Liver (tissue), 9 donors: ENCODE data around the gene AGA. TPM values are rescaled to one million over a fixed set of nuclear protein-coding genes. Genes with fewer than 3 reads are reported as not detected.

Experiments used
- DNase-seq: peaks from one replicate; pipeline ENCODE4 v3.0.0-alpha.2; 2017; ENCODE audit warnings: low spot score
- H3K27ac ChIP-seq, 2 donors: one replicate each; pipeline ENCODE4 v1.7.0; 2013; ENCODE audit warnings: inconsistent platforms in 2 of 2, low read length in 2 of 2, control low read depth in 1 of 2, low read depth in 1 of 2, mild to moderate bottlenecking in 1 of 2
- H3K27me3 ChIP-seq, 4 donors: one replicate each; pipeline versions ENCODE4 v1.6.1 to v1.7.0; 2013; ENCODE audit warnings: low read length in 3 of 4, inconsistent platforms in 1 of 4, mild to moderate bottlenecking in 1 of 4, moderate library complexity in 1 of 4; ENCODE audit not compliant: control insufficient read depth in 4 of 4, insufficient read depth in 4 of 4
- H3K36me3 ChIP-seq, 4 donors: one replicate each; pipeline versions ENCODE4 v1.6.1 to v1.7.0; 2013; ENCODE audit warnings: low read length in 3 of 4, mild to moderate bottlenecking in 3 of 4, low read depth in 1 of 4, moderate library complexity in 1 of 4; ENCODE audit not compliant: control insufficient read depth in 4 of 4, insufficient read depth in 3 of 4
- H3K4me1 ChIP-seq, 4 donors: one replicate each; pipeline versions ENCODE4 v1.6.1 to v1.7.0; 2013; ENCODE audit warnings: low read length in 3 of 4, mild to moderate bottlenecking in 3 of 4, moderate library complexity in 1 of 4; ENCODE audit not compliant: control insufficient read depth in 4 of 4, insufficient read depth in 4 of 4
- H3K4me3 ChIP-seq, 3 donors: one replicate each; pipeline versions ENCODE4 v1.6.1 to v1.7.0; 2013; ENCODE audit warnings: low read length in 3 of 3, control low read depth in 1 of 3, low read depth in 1 of 3, mild to moderate bottlenecking in 1 of 3
- H3K9ac ChIP-seq, 2 donors: one replicate each; pipeline ENCODE4 v1.7.0; 2013; ENCODE audit warnings: low read length in 2 of 2, mild to moderate bottlenecking in 2 of 2, moderate library complexity in 2 of 2, control low read depth in 1 of 2, low read depth in 1 of 2
- H3K9me3 ChIP-seq, 4 donors: one replicate each; pipeline versions ENCODE4 v1.6.1 to v1.7.0; 2013; ENCODE audit warnings: low read length in 3 of 4; ENCODE audit not compliant: control insufficient read depth in 4 of 4
- EGR1 ChIP-seq, 2 donors: IDR thresholded peaks; 2 replicates each; pipeline ENCODE4 v1.6.1; 2016 to 2018; ENCODE audit warnings: antibody characterized with exemption in 2 of 2, low read depth in 2 of 2
- FOXA1 ChIP-seq: IDR thresholded peaks from 2 replicates; pipeline ENCODE4 v1.6.1; 2016; ENCODE audit warnings: antibody characterized with exemption
- GABPA ChIP-seq, 2 donors: IDR thresholded peaks in 1 of 2; conservative IDR thresholded peaks in 1 of 2; 2 replicates each; pipeline ENCODE4 v1.6.1; 2016; ENCODE audit warnings: antibody characterized with exemption in 2 of 2, mild to moderate bottlenecking in 1 of 2, moderate library complexity in 1 of 2
- HNF4A ChIP-seq, 2 donors: conservative IDR thresholded peaks; 2 replicates each; pipeline ENCODE4 v1.6.1; 2016; ENCODE audit warnings: antibody characterized with exemption in 2 of 2, mild to moderate bottlenecking in 2 of 2
- HNF4G ChIP-seq: IDR thresholded peaks from 2 replicates; pipeline ENCODE4 v1.6.1; 2016; ENCODE audit warnings: antibody characterized with exemption
- JUND ChIP-seq, 2 donors: IDR thresholded peaks; 2 replicates each; pipeline ENCODE4 v1.6.1; 2016; ENCODE audit warnings: antibody characterized with exemption in 2 of 2
- NR2F2 ChIP-seq: IDR thresholded peaks from 2 replicates; pipeline ENCODE4 v1.6.1; 2016; ENCODE audit warnings: antibody characterized with exemption
- RAD21 ChIP-seq, 2 donors: IDR thresholded peaks; 2 replicates each; pipeline ENCODE4 v1.6.1; 2016; ENCODE audit warnings: antibody characterized with exemption in 2 of 2, mild to moderate bottlenecking in 2 of 2
- RXRA ChIP-seq, 2 donors: IDR thresholded peaks; 2 replicates each; pipeline ENCODE4 v1.6.1; 2017 to 2018; ENCODE audit warnings: antibody characterized with exemption in 2 of 2, mild to moderate bottlenecking in 1 of 2
- SP1 ChIP-seq: IDR thresholded peaks from 2 replicates; pipeline ENCODE4 v1.6.1; 2018; ENCODE audit warnings: antibody characterized with exemption, mild to moderate bottlenecking
- TAF1 ChIP-seq: conservative IDR thresholded peaks from 2 replicates; pipeline ENCODE4 v1.6.1; 2016; ENCODE audit warnings: antibody characterized with exemption, mild to moderate bottlenecking
- WGBS: extraction: QIAGEN DNeasy Blood & Tissue Kit; methylation state at CpG from one replicate; pipeline ENCODE4 v1.1.7; 2013; 5-methylcytosine and 5-hydroxymethylcytosine counted together
- polyA plus RNA-seq, 2 donors: library from polyadenylated mRNA; stranded (reverse) in 1 of 2; unstranded in 1 of 2; fragments of 200-250 nt in 1 of 2; fragments of >200 nt in 1 of 2; fragmentation: Nextera tagmentation in 1 of 2; extraction: Ambion mirVana in 1 of 2; gene quantifications; one replicate each; pipeline versions ENCODE4 v1.2.1 to v1.2.3, GENCODE V29; 2013 to 2015
- total RNA-seq, 2 donors: library from RNA; depleted of rRNA; stranded (reverse); fragments of >200 nt; gene quantifications; one replicate each; pipeline ENCODE4 v1.2.3, GENCODE V29; 2014
- TF ChIP-seq, protein P1 (sequence below): fragments of 150-350 bp; IDR thresholded peaks from 2 replicates; pipeline ENCODE4 v1.5.1; 2017; ENCODE audit warnings: improper control_type of control experiment, low read depth, low read length; ENCODE audit not compliant: missing input control
- TF ChIP-seq, protein P2 (sequence below): IDR thresholded peaks from 2 replicates; pipeline ENCODE4 v1.6.1; 2016; ENCODE audit warnings: antibody characterized with exemption
- TF ChIP-seq, protein P3 (sequence below): IDR thresholded peaks from 2 replicates; pipeline ENCODE4 v1.6.1; 2016; ENCODE audit warnings: antibody characterized with exemption
- TF ChIP-seq, protein P4 (sequence below): IDR thresholded peaks from 2 replicates; pipeline ENCODE4 v1.6.1; 2016; ENCODE audit warnings: antibody characterized with exemption
- TF ChIP-seq, protein P5 (sequence below): IDR thresholded peaks from 2 replicates; pipeline ENCODE4 v1.6.1; 2016; ENCODE audit warnings: antibody characterized with exemption, mild to moderate bottlenecking
- donor health status: healthy.
- donor health status: healthy.
- donor health status: healthy.
- donor health status: healthy.
- donor health status: healthy.

The AGA gene
- total and polyA plus RNA-seq, 4 donors: 12.9 to 38.4 (median 35.6) TPM

DNA sequence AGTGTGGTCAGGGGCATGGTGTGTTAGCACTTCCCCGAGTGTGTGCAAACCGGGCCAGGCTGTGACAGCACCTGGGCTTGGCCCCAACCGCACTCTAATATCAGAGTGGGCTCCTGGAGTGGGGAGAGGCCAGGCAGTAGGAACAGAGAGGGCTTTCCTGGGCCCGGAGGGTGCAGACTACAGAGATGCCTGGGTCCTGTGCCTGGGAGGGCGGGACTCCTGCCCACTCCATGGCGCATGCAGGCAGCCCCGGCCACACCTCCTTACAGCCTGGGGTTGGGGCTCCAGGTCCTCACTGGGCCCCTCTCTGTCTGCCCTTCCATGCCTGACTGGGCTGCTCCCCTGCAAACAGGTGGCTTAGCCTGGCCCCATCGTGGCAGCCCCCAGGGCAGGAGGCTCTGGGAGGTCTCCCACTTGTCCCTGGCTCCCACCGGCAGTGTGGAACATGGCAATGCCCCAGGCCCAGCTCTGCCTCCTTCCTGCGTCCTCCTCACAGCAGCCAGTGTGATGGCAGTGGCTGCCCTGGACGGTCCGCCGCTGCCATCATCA, 60.4 kb downstream of the AGA start:
- Histone ChIP-seq H3K9ac (no peak overlapping the region), H3K9me3 (peaks cover 0 to 7% (median under 1%) of the 10 kb centered on the region in 4 donors), H3K27me3 (no peaks in the 10 kb centered on the region), H3K27ac (no peak overlapping the region), H3K4me3 (no peak overlapping the region), H3K4me1 (no peaks in the 10 kb centered on the region), H3K36me3 (no peaks in the 10 kb centered on the region)
- 95% methylated on average over 13 of the region's 13 CpGs for WGBS
- DNase-seq: no peak
- TF ChIP-seq NR2F2 (no peak), RAD21 (IDR thresholded peaks at IDR 0.05) (no peak), HNF4G (no peak), FOXA1 (no peak), SP1 (no peak), JUND (IDR thresholded peaks at IDR 0.05) (no peak), RXRA (IDR thresholded peaks at IDR 0.05) (no peak), GABPA (IDR thresholded peaks at IDR 0.05 in 1 of 2, conservative IDR thresholded peaks at IDR 0.05 in 1 of 2) (no peak), EGR1 (IDR thresholded peaks at IDR 0.05; ENCODE audit: low read depth in 2 of 2) (no peak), TAF1 (no peak), HNF4A (conservative IDR thresholded peaks at IDR 0.05) (no peak)
- TF ChIP-seq, protein P1, sequence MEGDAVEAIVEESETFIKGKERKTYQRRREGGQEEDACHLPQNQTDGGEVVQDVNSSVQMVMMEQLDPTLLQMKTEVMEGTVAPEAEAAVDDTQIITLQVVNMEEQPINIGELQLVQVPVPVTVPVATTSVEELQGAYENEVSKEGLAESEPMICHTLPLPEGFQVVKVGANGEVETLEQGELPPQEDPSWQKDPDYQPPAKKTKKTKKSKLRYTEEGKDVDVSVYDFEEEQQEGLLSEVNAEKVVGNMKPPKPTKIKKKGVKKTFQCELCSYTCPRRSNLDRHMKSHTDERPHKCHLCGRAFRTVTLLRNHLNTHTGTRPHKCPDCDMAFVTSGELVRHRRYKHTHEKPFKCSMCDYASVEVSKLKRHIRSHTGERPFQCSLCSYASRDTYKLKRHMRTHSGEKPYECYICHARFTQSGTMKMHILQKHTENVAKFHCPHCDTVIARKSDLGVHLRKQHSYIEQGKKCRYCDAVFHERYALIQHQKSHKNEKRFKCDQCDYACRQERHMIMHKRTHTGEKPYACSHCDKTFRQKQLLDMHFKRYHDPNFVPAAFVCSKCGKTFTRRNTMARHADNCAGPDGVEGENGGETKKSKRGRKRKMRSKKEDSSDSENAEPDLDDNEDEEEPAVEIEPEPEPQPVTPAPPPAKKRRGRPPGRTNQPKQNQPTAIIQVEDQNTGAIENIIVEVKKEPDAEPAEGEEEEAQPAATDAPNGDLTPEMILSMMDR: no peak
- TF ChIP-seq, protein P2, sequence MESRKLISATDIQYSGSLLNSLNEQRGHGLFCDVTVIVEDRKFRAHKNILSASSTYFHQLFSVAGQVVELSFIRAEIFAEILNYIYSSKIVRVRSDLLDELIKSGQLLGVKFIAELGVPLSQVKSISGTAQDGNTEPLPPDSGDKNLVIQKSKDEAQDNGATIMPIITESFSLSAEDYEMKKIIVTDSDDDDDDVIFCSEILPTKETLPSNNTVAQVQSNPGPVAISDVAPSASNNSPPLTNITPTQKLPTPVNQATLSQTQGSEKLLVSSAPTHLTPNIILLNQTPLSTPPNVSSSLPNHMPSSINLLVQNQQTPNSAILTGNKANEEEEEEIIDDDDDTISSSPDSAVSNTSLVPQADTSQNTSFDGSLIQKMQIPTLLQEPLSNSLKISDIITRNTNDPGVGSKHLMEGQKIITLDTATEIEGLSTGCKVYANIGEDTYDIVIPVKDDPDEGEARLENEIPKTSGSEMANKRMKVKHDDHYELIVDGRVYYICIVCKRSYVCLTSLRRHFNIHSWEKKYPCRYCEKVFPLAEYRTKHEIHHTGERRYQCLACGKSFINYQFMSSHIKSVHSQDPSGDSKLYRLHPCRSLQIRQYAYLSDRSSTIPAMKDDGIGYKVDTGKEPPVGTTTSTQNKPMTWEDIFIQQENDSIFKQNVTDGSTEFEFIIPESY: no peak
- TF ChIP-seq, protein P3, sequence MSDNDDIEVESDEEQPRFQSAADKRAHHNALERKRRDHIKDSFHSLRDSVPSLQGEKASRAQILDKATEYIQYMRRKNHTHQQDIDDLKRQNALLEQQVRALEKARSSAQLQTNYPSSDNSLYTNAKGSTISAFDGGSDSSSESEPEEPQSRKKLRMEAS: no peak
- TF ChIP-seq, protein P4, sequence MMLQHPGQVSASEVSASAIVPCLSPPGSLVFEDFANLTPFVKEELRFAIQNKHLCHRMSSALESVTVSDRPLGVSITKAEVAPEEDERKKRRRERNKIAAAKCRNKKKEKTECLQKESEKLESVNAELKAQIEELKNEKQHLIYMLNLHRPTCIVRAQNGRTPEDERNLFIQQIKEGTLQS: no peak
- TF ChIP-seq, protein P5, sequence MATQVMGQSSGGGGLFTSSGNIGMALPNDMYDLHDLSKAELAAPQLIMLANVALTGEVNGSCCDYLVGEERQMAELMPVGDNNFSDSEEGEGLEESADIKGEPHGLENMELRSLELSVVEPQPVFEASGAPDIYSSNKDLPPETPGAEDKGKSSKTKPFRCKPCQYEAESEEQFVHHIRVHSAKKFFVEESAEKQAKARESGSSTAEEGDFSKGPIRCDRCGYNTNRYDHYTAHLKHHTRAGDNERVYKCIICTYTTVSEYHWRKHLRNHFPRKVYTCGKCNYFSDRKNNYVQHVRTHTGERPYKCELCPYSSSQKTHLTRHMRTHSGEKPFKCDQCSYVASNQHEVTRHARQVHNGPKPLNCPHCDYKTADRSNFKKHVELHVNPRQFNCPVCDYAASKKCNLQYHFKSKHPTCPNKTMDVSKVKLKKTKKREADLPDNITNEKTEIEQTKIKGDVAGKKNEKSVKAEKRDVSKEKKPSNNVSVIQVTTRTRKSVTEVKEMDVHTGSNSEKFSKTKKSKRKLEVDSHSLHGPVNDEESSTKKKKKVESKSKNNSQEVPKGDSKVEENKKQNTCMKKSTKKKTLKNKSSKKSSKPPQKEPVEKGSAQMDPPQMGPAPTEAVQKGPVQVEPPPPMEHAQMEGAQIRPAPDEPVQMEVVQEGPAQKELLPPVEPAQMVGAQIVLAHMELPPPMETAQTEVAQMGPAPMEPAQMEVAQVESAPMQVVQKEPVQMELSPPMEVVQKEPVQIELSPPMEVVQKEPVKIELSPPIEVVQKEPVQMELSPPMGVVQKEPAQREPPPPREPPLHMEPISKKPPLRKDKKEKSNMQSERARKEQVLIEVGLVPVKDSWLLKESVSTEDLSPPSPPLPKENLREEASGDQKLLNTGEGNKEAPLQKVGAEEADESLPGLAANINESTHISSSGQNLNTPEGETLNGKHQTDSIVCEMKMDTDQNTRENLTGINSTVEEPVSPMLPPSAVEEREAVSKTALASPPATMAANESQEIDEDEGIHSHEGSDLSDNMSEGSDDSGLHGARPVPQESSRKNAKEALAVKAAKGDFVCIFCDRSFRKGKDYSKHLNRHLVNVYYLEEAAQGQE: no peak

Other genes with a start within 250 kb of the AGA start
- 10 to 100 TPM in 1 of 2 donors, under 1 TPM in 1; 0.08 to 11.0 TPM for gene NEIL3, start 132.6 kb downstream of the AGA start, total RNA-seq
- gene NEIL3, start 132.6 kb downstream of the AGA start, polyA plus RNA-seq: under 1 TPM; 0.07 to 0.29 TPM